Hepatic stellate cell (primary cell): ENCODE measurements around the gene CCT2.
"Not testable (repeated sequence)": the region's sequence is repeated elsewhere in the genome, so short reads cannot be mapped to it uniquely, and the experiment has no call there.

Experiments
- DNase-seq: peaks from one replicate; pipeline ENCODE4 v3.0.0; 2011; ENCODE audit warnings: low spot score

The CCT2 gene

GRCh38 chr12:69589082-69589481, 3.8 kb downstream of the CCT2 start:
- no peak for DNase-seq

GRCh38 chr12:69595689-69596088, 10.4 kb downstream of the CCT2 start:
- no peak for DNase-seq

GRCh38 chr12:69598174-69598753, 13.0 kb downstream of the CCT2 start:
- DNase-seq, result no peak

GRCh38 chr12:69600804-69601203, 15.5 kb downstream of the CCT2 start:
- no peak for DNase-seq

GRCh38 chr12:69601962-69602685, 16.9 kb downstream of the CCT2 start:
- no peak for DNase-seq

GRCh38 chr12:69602954-69603353, 17.7 kb downstream of the CCT2 start:
- DNase-seq, result no peak

GRCh38 chr12:69603556-69603955, 18.3 kb downstream of the CCT2 start:
- not testable (repeated sequence) for DNase-seq

- not testable (repeated sequence) for DNase-seq
Observed at GRCh38 chr12:69604275-69604674, 19.0 kb downstream of the CCT2 start.

GRCh38 chr12:69608114-69608513, 22.9 kb downstream of the CCT2 start:
- DNase-seq, result no peak

GRCh38 chr12:69610126-69610525, 24.9 kb downstream of the CCT2 start:
- DNase-seq, result no peak

- DNase-seq, result no peak
Observed at GRCh38 chr12:69610729-69611128, 25.5 kb downstream of the CCT2 start, which contains the start of gene LRRC10. Gene LRRC10, minus strand, starts transcription at chr12:69610907. Its CDS starts 69 bp downstream, at chr12:69610838.

GRCh38 chr12:69613351-69613750, 28.1 kb downstream of the CCT2 start:
- no peak for DNase-seq

GRCh38 chr12:69616025-69616424, 30.8 kb downstream of the CCT2 start:
- no peak for DNase-seq

- DNase-seq, result no peak
Observed at GRCh38 chr12:69619050-69619449, 33.8 kb downstream of the CCT2 start.

GRCh38 chr12:69620077-69620476, 34.8 kb downstream of the CCT2 start:
- DNase-seq, result no peak

- DNase-seq, result no peak
Observed at GRCh38 chr12:69620921-69621320, 35.7 kb downstream of the CCT2 start.

- DNase-seq, result no peak
Observed at GRCh38 chr12:69621551-69621950, 36.3 kb downstream of the CCT2 start.

GRCh38 chr12:69623970-69624369, 38.7 kb downstream of the CCT2 start:
- DNase-seq, result no peak

- DNase-seq, result no peak
Observed at GRCh38 chr12:69627501-69627900, 42.2 kb downstream of the CCT2 start.

GRCh38 chr12:69630191-69630590, 44.9 kb downstream of the CCT2 start:
- no peak for DNase-seq

GRCh38 chr12:69633061-69633460, 47.8 kb downstream of the CCT2 start:
- DNase-seq, result no peak

GRCh38 chr12:69639400-69640016, 54.2 kb downstream of the CCT2 start:
- peak; percentile 78 for DNase-seq

- DNase-seq, result no peak
Observed at GRCh38 chr12:69641546-69641945, 56.3 kb downstream of the CCT2 start.
